GM13977 (cell line): ENCODE results near the gene NEK10.
"Not testable (repeated sequence)": the region's sequence is repeated elsewhere in the genome, so short reads cannot be mapped to it uniquely, and the experiment has no call there.

ENCODE experiments used
- DNase-seq: peaks from one replicate; pipeline ENCODE4 v3.0.0; 2012; ENCODE audit warnings: low spot score
- CTCF ChIP-seq: IDR thresholded peaks from 2 replicates; pipeline ENCODE4 v1.5.1; 2012; ENCODE audit warnings: mild to moderate bottlenecking, control low read depth; ENCODE audit not compliant: insufficient read depth; ENCODE audit errors: extremely low read depth, missing control alignments
- in situ Hi-C: fragments of 300-500 bp; cut with MboI; formaldehyde crosslinking; loops from one replicate; pipeline ENCODE4 v1.12.0; 2022; ENCODE audit warnings: low sequenced_read_pairs, low pct_unique_long_range_greater_than_20kb, mixed read lengths, inconsistent platforms; ENCODE audit not compliant: unreplicated experiment

The NEK10 gene

DNA sequence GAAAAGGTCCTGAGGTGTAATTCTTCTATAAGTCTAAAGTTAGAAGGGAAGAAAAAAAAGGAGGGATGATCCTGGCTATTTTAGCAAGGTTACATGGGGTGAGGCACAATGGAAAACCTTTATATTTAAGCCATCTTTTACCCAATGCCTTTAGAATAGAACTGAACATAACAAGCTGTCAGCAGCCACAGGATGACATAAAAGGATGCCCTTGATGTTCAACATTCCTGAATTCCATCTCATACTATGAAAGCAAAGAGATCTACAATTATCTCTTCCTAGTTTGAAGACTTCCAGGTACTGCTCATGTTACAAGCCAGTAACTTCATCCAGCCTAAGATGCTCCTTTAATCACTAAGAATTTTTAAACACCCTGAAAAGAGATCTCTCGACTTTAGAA, 26.9 kb downstream of the NEK10 start:
- TF ChIP-seq CTCF = no peak
- in situ Hi-C loops = no loop called here
- no peak for DNase-seq

- DNase-seq = no peak
- no peak for TF ChIP-seq CTCF
- in situ Hi-C loops = no loop called here
These were observed 28.6 kb downstream of the NEK10 start for GRCh38 chr3:27340534-27340933.

GRCh38 chr3:27335571-27335970, 33.6 kb downstream of the NEK10 start:
- no peak for DNase-seq
- no peak for TF ChIP-seq CTCF
- in situ Hi-C loops = no loop called here

GRCh38 chr3:27333843-27334242, 35.3 kb downstream of the NEK10 start:
- in situ Hi-C loops = no loop called here
- no peak for DNase-seq
- no peak for TF ChIP-seq CTCF

GRCh38 chr3:27328982-27329762, 40.0 kb downstream of the NEK10 start:
- in situ Hi-C loops, DNase-seq: not testable (repeated sequence)

DNA sequence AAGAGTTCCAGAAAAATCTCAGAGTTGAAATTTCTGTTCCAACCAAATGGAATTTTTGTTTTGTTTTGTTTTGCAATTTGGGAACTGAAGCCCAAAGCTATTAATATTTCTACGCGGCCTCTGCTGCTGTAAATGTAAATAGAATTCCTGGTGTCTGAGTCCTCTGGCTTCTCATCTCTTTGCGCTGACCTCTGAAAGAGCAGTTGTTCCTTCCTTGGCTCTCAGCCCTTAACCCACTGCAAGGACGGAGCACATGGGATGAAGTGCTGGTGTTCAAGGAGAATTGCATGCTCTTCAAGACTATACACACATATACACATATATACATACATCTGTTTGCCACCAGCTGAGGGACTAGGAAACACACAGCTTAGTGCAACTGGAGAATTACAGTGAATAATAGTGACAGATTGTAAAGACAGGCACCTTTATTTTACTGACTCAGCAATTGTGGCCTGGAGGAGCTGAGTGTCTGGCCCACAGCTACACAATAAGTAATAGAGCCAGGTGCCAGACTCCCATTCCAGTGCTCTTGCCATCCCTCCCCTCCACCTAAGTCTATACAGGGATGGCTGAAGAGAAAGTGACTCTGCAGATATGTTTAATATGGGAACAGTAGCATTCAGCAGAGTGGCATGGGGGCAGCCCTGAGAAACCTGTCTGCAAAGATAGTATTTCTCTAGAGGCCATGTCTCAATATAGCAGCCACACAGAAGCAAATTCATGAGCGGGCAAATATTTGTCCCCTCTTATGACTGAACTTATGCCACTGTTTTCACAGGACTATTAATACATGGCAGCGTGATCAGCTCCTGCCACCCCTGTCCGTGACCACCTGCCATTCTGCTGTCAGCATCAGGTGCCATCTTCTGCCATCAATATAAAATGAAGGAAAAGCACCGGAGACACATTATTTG, 42.3 kb downstream of the NEK10 start:
- in situ Hi-C loops = no loop called here
- no peak for DNase-seq
- TF ChIP-seq CTCF = no peak

- DNase-seq = no peak
- in situ Hi-C loops = no loop called here
- TF ChIP-seq CTCF = no peak
These were observed 43.0 kb downstream of the NEK10 start for GRCh38 chr3:27326202-27326601.
